ENCODE data around the gene TWNK. TPM values are rescaled to one million over a fixed set of nuclear protein-coding genes. Genes with fewer than 3 reads are reported as not detected.

The TWNK gene
- total and polyA plus RNA-seq, 8 donors = 2.3 to 30.8 (median 4.8) TPM; not detected in 1

GRCh38 chr10:100968062-100968736 lies 19.1 kb upstream of the TWNK start:
- DNase-seq = no peak
- intact Hi-C loops (cut with DNase I; ENCODE audit: low total_unique reads) = no loop called here

GRCh38 chr10:100968863-100969186 lies 18.5 kb upstream of the TWNK start:
- intact Hi-C loops (cut with DNase I; ENCODE audit: low total_unique reads) = no loop called here
- TF ChIP-seq CTCF (IDR thresholded peaks at IDR 0.05) = no peak
- TF ChIP-seq POLR2AphosphoS5 (IDR thresholded peaks at IDR 0.05) = no peak
- no peak for TF ChIP-seq EP300 (IDR thresholded peaks at IDR 0.05)
- TF ChIP-seq POLR2A (IDR thresholded peaks at IDR 0.05) = no peak
- 13 to 31% (median 18%) methylated on average over 7 to 9 of the region's 9 CpGs for WGBS, 5 donors
- Histone ChIP-seq H3K4me1 (peaks cover 24 to 47% (median 40%) of the 10 kb centered on the region in 4 donors), H3K36me3 (peaks cover 0 to 29% (median 18%) of the 10 kb centered on the region in 4 donors), H3K27ac (peak overlapping the region; percentile 10 to 84 (median 71)), H3K4me3 (peak overlapping the region; percentile 66 to 69 (median 68)), H3K9me3 (no peaks in the 10 kb centered on the region), H3K27me3 (peaks cover 0 to 8% (median 0%) of the 10 kb centered on the region in 3 donors)
- no peak for DNase-seq

More at GRCh38 chr10:100968062-100968736, 19.1 kb upstream of the TWNK start:
- Histone ChIP-seq H3K27me3 (peaks cover 0 to 8% (median 0%) of the 10 kb centered on the region in 3 donors), H3K9me3 (no peaks in the 10 kb centered on the region), H3K4me1 (peaks cover 24 to 47% (median 40%) of the 10 kb centered on the region in 4 donors), H3K36me3 (peaks cover 0 to 34% (median 22%) of the 10 kb centered on the region in 4 donors), H3K4me3 (peak overlapping the region in 1 of 4 donors; percentile 66), H3K27ac (peak overlapping the region in 1 of 5 donors; percentile 84)
- 71 to 84% (median 73%) methylated on average over 2 of the region's 2 CpGs for WGBS, 5 donors
- TF ChIP-seq EP300 (IDR thresholded peaks at IDR 0.05) (no peak), POLR2A (IDR thresholded peaks at IDR 0.05) (no peak), POLR2AphosphoS5 (IDR thresholded peaks at IDR 0.05) (no peak), CTCF (IDR thresholded peaks at IDR 0.05) (no peak)

GRCh38 chr10:100969187-100970075 lies 17.9 kb upstream of the TWNK start, which contains the start of gene SEMA4G:
SEMA4G (plus strand) TSS chr10:100969504; CDS start chr10:100972913, 3,409 bp downstream.
- 1 to 7% (median 2%) methylated on average over 19 to 70 of the region's 70 CpGs for WGBS, 5 donors
- Histone ChIP-seq H3K4me1 (peaks cover 24 to 47% (median 40%) of the 10 kb centered on the region in 4 donors), H3K9me3 (no peaks in the 10 kb centered on the region), H3K27ac (peak within 1 kb of the TSS; percentile 52 to 84 (median 74)), H3K27me3 (peaks cover 0 to 8% (median 0%) of the 10 kb centered on the region in 3 donors), H3K36me3 (peaks cover 0 to 23% (median 18%) of the 10 kb centered on the region in 4 donors), H3K4me3 (peak within 1 kb of the TSS; percentile 66 to 69 (median 68))
- TF ChIP-seq CTCF (IDR thresholded peaks at IDR 0.05) (peak in 5 of 7 experiments; percentile 44 to 76 (median 62)), EP300 (IDR thresholded peaks at IDR 0.05) (no peak), POLR2AphosphoS5 (IDR thresholded peaks at IDR 0.05) (no peak)
- DNase-seq = peak; percentile 47 to 83
- intact Hi-C loops (cut with DNase I; ENCODE audit: low total_unique reads) = no loop called here

Data from stomach (tissue), 9 donors.